ENCODE measurements around the gene FAM3D.
A peak's percentile ranks its signal among the peaks of the same experiment; 100 is the strongest.

Gene FAM3D

DNA sequence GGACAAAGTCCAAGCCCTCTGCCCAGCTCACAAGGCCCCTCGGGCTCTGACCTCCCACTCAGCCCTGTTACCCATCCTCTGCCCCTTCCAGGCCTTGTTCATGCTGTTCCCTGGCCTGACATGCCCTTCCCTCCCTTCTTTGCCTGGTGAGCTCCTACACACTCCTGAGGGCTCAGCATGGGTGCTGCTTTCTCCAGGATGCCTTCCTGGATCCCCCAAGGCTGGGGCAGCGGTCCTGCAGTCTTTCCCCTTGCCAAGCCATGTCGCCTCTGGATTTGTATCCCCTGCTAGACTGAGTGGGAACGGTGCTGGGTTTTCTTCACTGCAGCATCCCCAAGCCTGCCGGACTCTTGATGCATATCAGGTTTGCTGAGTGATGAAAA lies 35.9 kb downstream of the FAM3D start:
- peaks cover 6% of the 10 kb centered on the region for H3K4me1 ChIP-seq (ENCODE audit: control insufficient read depth, low read length)
- no peaks in the 10 kb centered on the region for H3K9me2 ChIP-seq (replicated peaks; ENCODE audit: control insufficient read depth, low read length)
- no peaks in the 10 kb centered on the region for H4K20me1 ChIP-seq (ENCODE audit: control insufficient read depth, insufficient read depth, low read depth, low read length)
- H3K79me2 ChIP-seq (ENCODE audit: control insufficient read depth, low read length) = no peaks in the 10 kb centered on the region
- no peaks in the 10 kb centered on the region for H3K36me3 ChIP-seq (ENCODE audit: control insufficient read depth, low read length)
- TF ChIP-seq CTCF (IDR thresholded peaks at IDR 0.05; ENCODE audit: low read depth, low read length, poor library complexity, severe bottlenecking) = no peak
- no peak for TF ChIP-seq EZH2phosphoT487 (IDR thresholded peaks at IDR 0.05; ENCODE audit: borderline replicate concordance, low read length)
- H3F3A ChIP-seq (ENCODE audit: control insufficient read depth, insufficient read depth) = no peaks in the 10 kb centered on the region
- H3K27ac ChIP-seq (ENCODE audit: low read depth, low read length) = no peak overlapping the region
- no peaks in the 10 kb centered on the region for H3K9me3 ChIP-seq (ENCODE audit: control insufficient read depth, insufficient read depth, low read length)
- no peak overlapping the region for H3K4me2 ChIP-seq (ENCODE audit: low read length)
- H3K27me3 ChIP-seq (ENCODE audit: control insufficient read depth, low read length) = peaks cover 34% of the 10 kb centered on the region
- no peak overlapping the region for H3K4me3 ChIP-seq (ENCODE audit: low read length)

- H4K20me1 ChIP-seq (ENCODE audit: control insufficient read depth, insufficient read depth, low read depth, low read length) = no peaks in the 10 kb centered on the region
- H3K4me3 ChIP-seq (ENCODE audit: low read length) = no peak overlapping the region
- no peaks in the 10 kb centered on the region for H3F3A ChIP-seq (ENCODE audit: control insufficient read depth, insufficient read depth)
- no peak overlapping the region for H3K27ac ChIP-seq (ENCODE audit: low read depth, low read length)
- no peaks in the 10 kb centered on the region for H3K79me2 ChIP-seq (ENCODE audit: control insufficient read depth, low read length)
- TF ChIP-seq EZH2phosphoT487 (IDR thresholded peaks at IDR 0.05; ENCODE audit: borderline replicate concordance, low read length) (no peak), CTCF (IDR thresholded peaks at IDR 0.05; ENCODE audit: low read depth, low read length, poor library complexity, severe bottlenecking) (peak; percentile 92)
- H3K4me1 ChIP-seq (ENCODE audit: control insufficient read depth, low read length) = peaks cover 6% of the 10 kb centered on the region
- H3K9me2 ChIP-seq (replicated peaks; ENCODE audit: control insufficient read depth, low read length) = no peaks in the 10 kb centered on the region
- no peaks in the 10 kb centered on the region for H3K9me3 ChIP-seq (ENCODE audit: control insufficient read depth, insufficient read depth, low read length)
- H3K36me3 ChIP-seq (ENCODE audit: control insufficient read depth, low read length) = no peaks in the 10 kb centered on the region
- H3K4me2 ChIP-seq (ENCODE audit: low read length) = peak overlapping the region; percentile 52
- H3K27me3 ChIP-seq (ENCODE audit: control insufficient read depth, low read length) = peaks cover 29% of the 10 kb centered on the region
Measured at GRCh38 chr3:58630076-58630709, 36.4 kb downstream of the FAM3D start.

- peaks cover 6% of the 10 kb centered on the region for H3K4me1 ChIP-seq (ENCODE audit: control insufficient read depth, low read length)
- no peaks in the 10 kb centered on the region for H3K36me3 ChIP-seq (ENCODE audit: control insufficient read depth, low read length)
- no peak overlapping the region for H3K27ac ChIP-seq (ENCODE audit: low read depth, low read length)
- H3K9me2 ChIP-seq (replicated peaks; ENCODE audit: control insufficient read depth, low read length) = no peaks in the 10 kb centered on the region
- H3F3A ChIP-seq (ENCODE audit: control insufficient read depth, insufficient read depth) = no peaks in the 10 kb centered on the region
- H3K4me2 ChIP-seq (ENCODE audit: low read length) = peak overlapping the region; percentile 52
- peaks cover 28% of the 10 kb centered on the region for H3K27me3 ChIP-seq (ENCODE audit: control insufficient read depth, low read length)
- H3K9me3 ChIP-seq (ENCODE audit: control insufficient read depth, insufficient read depth, low read length) = no peaks in the 10 kb centered on the region
- H4K20me1 ChIP-seq (ENCODE audit: control insufficient read depth, insufficient read depth, low read depth, low read length) = no peaks in the 10 kb centered on the region
- TF ChIP-seq EZH2phosphoT487 (IDR thresholded peaks at IDR 0.05; ENCODE audit: borderline replicate concordance, low read length) (no peak), CTCF (IDR thresholded peaks at IDR 0.05; ENCODE audit: low read depth, low read length, poor library complexity, severe bottlenecking) (no peak)
- H3K4me3 ChIP-seq (ENCODE audit: low read length) = no peak overlapping the region
- H3K79me2 ChIP-seq (ENCODE audit: control insufficient read depth, low read length) = no peaks in the 10 kb centered on the region
Measured at GRCh38 chr3:58629629-58630028, 36.9 kb downstream of the FAM3D start.

All from DOHH2 (cell line).